Activated T-helper 1 cell treated with Interleukin-2 at 50 U/mL for 16 hours (primary cell): Measurements from ENCODE around the gene PRKCSH.
"Not testable (repeated sequence)": the region's sequence is repeated elsewhere in the genome, so short reads cannot be mapped to it uniquely, and the experiment has no call there.

ENCODE experiments used
- DNase-seq: peaks from one replicate; pipeline ENCODE4 v3.0.0-alpha.2; 2020; ENCODE audit warnings: low read depth

Gene PRKCSH, protein sequence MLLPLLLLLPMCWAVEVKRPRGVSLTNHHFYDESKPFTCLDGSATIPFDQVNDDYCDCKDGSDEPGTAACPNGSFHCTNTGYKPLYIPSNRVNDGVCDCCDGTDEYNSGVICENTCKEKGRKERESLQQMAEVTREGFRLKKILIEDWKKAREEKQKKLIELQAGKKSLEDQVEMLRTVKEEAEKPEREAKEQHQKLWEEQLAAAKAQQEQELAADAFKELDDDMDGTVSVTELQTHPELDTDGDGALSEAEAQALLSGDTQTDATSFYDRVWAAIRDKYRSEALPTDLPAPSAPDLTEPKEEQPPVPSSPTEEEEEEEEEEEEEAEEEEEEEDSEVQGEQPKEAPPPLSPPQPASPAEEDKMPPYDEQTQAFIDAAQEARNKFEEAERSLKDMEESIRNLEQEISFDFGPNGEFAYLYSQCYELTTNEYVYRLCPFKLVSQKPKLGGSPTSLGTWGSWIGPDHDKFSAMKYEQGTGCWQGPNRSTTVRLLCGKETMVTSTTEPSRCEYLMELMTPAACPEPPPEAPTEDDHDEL

GRCh38 chr19:11435057-11435832 lies at the start of gene PRKCSH, which contains the start of gene ODAD3:
Gene PRKCSH, plus strand, starts transcription at chr19:11435635. Its CDS starts 483 bp downstream, at chr19:11436118.
Gene ODAD3, minus strand, starts transcription at chr19:11435121. Its CDS starts 105 bp downstream, at chr19:11435016.
- DNase-seq = peak; percentile 96

DNA sequence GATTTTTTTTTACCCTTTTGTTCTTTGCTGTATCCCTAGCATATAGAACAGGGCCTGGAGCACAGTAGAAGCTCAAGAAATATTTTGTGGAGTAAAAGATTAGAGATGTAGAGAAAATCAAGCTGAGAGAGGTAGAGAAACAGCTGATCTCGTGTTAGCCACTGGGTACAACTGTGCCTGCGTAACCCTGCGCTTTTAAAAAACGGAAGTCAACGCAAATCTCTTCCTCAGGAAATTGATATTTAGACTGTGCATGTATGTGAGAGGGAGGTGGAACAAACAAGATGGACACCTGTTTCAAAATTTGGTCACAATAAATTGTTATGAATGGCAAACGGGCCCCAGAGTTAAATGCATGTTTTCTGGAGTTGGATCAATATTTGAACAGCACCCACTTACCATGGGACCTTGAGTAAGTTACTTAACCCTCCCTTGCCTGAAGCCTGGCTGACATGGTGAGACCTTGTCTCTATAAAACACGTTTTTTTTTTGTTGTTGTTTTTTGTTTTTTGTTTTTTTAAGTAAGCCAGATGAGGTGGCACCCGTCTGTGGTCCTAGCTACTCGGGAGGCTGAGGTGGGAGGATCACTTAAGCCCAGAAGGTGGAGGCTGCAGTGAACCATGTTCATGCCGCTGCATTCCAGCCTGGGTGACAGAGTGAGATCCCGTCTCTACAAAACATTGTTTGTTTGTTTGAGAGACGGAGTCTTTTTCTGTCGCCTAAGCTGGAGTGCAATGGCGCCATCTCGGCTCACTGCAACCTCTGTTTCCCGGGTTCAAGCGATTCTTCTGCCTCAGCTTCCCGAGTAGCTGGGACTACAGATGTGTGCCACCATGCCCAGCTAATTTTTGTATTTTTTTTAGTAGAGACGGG lies 48.0 kb upstream of the PRKCSH start:
- no peak for DNase-seq

DNA sequence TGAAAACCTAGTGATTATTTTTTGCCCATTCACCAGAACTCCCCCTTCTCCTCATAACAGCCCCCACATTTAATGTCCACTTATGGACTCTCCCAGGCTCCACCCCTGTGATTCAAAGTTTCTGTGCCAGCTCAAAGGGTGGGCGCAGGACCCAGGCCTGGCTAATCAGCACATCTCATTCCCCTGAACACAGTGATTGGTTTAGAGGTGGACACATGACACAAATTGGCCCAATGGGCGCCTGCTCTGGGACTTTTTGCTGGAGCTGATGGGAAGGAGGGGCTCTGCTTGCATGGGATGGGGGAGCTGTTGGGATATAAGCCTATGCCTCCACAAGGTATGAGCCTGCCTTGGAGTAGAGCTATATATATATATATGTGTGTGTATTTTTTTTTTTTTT lies 45.1 kb upstream of the PRKCSH start:
- no peak for DNase-seq

DNA sequence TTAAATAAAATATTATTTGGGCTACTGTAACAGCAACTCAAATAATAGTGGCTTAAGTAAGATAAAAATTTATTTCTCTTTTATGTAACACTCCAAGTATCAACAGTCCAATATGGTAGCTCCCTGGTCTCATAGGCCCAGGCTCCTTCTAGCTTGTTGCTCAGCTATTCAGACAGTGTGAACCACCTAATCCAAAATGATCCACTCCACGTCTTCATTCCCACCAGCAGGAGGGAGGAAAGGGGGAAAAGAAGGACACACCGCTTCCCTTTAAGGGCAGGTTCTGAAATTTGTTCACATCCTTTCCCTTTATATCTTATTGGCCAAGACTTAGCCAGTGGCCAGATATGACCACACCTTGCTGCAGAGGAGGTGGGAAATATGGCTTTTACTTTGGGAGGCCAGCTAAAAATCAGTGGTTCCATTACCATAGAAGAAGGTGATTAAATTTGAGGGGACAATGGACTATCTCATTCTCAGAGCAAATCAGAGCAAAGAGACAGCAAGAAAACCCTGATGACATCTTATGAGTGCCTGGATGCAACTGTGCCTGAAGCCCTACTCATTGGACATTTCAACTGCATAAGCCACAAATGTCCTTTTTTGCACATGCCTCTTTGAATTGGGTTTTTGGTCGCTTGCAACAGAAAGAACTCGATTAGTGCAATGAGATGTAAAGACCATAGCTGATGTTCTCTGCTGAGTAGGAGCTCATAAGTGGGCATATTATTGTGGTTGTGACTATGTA lies 44.3 kb upstream of the PRKCSH start:
- no peak for DNase-seq

DNA sequence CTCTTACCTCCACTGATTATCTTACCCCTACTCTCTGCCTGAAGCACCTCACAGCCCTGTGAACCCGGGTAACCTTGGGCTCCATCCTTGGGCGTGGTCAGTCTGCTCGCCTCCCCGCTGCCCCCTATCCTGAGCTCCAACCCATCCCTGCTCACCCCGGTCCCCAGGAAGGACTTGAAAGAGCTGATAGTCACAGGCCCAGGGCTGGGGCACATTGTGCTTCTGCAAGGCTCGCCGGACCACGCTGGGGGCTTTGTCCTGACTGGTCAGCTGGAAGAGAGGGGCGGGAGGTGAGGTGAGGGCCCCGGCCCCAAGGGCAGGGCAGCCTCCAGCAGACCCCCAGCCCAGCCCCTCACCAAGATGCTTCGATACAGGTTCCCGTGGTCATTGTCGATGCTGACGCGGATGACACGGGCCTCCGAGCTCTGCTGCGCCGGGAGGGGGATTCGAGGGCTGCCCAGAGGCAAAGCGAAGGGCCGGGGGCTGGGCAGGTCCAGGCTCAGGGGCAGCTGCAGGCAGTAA lies 38.3 kb upstream of the PRKCSH start:
- DNase-seq = no peak

DNA sequence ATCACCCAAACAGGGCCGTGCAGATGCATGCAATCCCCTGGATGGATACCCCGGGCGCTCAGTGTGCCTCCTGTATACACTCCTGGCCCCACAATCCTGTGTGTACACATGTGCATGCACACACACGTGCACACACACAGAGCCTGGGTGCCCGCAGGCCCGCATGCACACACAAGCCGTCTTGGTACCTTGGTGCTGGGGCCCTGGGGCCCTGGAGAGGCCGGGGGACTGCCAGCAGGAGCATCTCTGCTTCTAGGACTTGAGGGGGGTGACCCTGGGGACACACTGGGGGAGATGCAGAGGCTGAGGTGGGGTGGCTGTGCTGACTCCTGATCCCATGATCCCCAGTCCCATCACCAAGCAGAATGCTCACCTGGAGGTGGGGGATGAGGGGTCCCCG lies 35.8 kb upstream of the PRKCSH start:
- no peak for DNase-seq

- DNase-seq = no peak
These were observed 34.6 kb upstream of the PRKCSH start for GRCh38 chr19:11400798-11401197.

DNA sequence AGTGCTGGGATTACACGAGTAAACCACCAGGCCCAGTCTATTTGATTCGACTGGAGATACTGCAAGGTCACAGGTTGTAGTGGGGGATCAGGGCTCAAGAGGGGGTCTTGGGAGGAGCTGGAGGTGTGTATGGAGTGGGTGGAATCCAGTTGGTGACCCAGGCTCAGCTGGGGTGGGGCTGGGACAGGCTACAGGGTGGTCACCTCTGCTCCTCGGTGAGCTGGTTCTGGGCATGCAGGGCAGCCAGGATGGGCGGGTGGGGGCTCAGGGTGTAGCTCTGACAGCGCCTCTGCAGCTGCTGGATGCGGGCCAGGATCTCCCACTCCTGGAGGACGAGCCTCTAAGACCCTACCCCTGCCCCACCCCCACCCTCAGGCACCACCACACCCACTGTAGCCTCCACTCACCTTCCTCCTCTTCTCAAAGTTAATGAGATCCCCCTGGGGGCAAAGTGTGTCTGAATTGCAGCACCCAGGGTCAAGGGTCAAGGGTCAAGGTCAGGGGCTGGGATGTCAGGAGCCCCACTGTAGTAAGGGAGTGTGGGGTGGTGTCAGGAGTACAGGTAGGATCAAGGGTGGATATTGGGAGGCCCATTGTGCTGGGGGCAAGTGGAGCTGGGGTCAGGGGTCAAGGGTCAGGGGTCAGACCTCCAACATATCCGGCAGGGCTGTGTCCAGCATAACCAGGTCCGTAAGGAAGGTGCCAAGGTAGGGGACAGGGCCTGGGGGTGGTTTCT lies 33.5 kb upstream of the PRKCSH start:
- DNase-seq = no peak

GRCh38 chr19:11404588-11405222 lies 30.7 kb upstream of the PRKCSH start:
- DNase-seq = no peak

- no peak for DNase-seq
These were observed 29.4 kb upstream of the PRKCSH start for GRCh38 chr19:11405846-11406643.

DNA sequence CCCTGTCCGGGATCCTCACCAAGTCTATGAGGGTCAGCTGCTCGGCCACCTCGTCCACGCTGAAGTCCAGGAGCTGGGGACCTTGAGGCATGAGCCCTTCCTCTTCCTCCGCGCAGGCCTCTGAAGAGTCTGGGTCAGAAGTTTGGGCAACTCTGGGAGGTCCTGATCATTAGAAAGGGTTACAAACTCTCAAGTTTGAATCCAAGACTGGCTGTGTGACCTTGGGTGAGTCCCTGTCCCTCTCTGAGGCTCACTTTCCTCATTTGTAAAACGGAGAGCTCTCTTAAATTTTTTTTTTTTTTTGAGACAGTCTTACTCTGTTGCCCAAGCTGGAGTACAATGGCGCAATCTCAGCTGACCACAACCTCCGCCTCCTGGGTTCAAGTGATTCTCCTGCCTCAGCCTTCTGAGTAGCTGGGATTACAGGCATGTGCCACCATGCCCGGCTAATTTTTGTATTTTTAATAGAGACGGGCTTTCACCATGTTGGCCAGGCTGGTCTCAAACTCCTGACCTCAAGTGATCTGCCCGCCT lies 28.7 kb upstream of the PRKCSH start:
- not testable (repeated sequence) for DNase-seq

- DNase-seq = no peak
These were observed 26.8 kb upstream of the PRKCSH start for GRCh38 chr19:11408591-11408990.

GRCh38 chr19:11410682-11411081 lies 24.8 kb upstream of the PRKCSH start:
- DNase-seq = no peak

DNA sequence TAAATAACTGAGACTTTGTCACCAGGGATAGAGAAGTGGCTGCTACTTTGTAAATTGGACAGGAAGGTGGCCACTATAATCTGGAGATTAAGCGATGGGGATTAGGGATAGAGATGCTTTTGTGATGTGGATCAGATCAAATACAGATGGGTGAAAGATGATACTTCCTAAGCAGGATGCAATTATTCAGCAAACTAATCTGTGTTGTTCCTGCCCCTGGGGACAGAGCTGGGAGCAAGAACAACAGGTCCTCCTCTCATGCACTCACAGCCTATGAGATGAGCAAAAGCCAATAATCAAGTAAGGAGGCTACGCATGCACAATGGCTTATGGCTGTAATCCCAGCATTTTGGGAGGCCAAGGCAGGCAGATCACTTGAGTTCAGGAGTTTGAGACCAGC lies 20.9 kb upstream of the PRKCSH start:
- DNase-seq = no peak

- no peak for DNase-seq
These were observed 18.9 kb upstream of the PRKCSH start for GRCh38 chr19:11416346-11417052.

- DNase-seq = no peak
These were observed 17.3 kb upstream of the PRKCSH start for GRCh38 chr19:11418094-11418548.

- no peak for DNase-seq
These were observed 16.6 kb upstream of the PRKCSH start, which contains the start of gene RGL3 for GRCh38 chr19:11418549-11419506. Gene RGL3, minus strand, starts transcription at chr19:11419314. Its CDS starts 36 bp downstream, at chr19:11419278.
